GM19193 (cell line): Measurements from ENCODE around the gene KLHL14.

Experiments
- POLR2A ChIP-seq: IDR thresholded peaks from 4 replicates; pipeline ENCODE4 v1.6.1; 2011; ENCODE audit not compliant: insufficient read depth, insufficient read length; ENCODE audit errors: extremely low read depth

KLHL14 gene

GRCh38 chr18:32688821-32689220, 84.0 kb downstream of the KLHL14 start:
- TF ChIP-seq POLR2A, result no peak

- no peak for TF ChIP-seq POLR2A
Measured at GRCh38 chr18:32684940-32685339, 87.9 kb downstream of the KLHL14 start.

- no peak for TF ChIP-seq POLR2A
Measured at GRCh38 chr18:32684096-32684495, 88.7 kb downstream of the KLHL14 start.

DNA sequence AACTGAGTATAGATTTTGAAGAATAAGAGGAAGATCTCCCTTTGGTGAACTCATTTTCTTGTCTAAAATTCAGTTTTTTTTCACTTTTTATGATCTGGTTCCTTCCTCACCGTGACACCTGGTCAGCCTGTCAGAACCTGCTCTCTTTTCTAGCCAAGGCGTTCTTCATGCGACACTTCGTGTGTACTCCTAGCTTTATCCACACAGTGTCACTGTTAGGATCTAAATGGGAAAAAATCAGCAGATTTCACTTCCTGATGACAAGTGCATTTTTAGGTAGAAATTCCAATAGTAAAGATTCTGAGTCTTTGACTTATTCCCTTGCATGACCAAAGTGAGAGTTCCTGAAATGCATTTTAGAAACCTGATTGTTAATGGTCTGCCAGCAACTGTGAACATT, 89.8 kb downstream of the KLHL14 start:
- no peak for TF ChIP-seq POLR2A

DNA sequence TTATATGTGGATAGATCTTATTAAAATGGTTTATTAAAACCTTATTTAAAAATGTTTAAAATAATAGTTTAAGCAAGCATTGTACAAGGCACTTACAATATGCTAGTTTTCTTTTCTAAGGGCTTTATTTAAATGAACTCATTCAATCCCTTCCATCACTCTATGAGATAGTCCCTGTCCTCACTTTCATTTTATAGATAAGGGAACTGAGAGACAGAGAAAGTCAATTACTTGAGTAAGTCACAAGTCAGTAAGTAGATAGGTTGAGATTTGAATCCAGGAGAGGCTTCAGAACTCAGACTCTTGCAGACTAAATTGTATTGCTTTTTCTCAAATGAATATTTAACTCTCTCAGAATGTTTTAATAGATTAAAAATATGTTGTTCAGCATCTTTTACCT, 95.2 kb downstream of the KLHL14 start:
- TF ChIP-seq POLR2A, result no peak

- no peak for TF ChIP-seq POLR2A
Measured at GRCh38 chr18:32674491-32674890, 98.3 kb downstream of the KLHL14 start.

GRCh38 chr18:32672398-32672797, 100.4 kb downstream of the KLHL14 start:
- no peak for TF ChIP-seq POLR2A

GRCh38 chr18:32670727-32671126, 102.1 kb downstream of the KLHL14 start:
- TF ChIP-seq POLR2A, result no peak

GRCh38 chr18:32669549-32670165, 103.2 kb downstream of the KLHL14 start:
- TF ChIP-seq POLR2A, result no peak

GRCh38 chr18:32668956-32669355, 103.9 kb downstream of the KLHL14 start:
- TF ChIP-seq POLR2A, result no peak

DNA sequence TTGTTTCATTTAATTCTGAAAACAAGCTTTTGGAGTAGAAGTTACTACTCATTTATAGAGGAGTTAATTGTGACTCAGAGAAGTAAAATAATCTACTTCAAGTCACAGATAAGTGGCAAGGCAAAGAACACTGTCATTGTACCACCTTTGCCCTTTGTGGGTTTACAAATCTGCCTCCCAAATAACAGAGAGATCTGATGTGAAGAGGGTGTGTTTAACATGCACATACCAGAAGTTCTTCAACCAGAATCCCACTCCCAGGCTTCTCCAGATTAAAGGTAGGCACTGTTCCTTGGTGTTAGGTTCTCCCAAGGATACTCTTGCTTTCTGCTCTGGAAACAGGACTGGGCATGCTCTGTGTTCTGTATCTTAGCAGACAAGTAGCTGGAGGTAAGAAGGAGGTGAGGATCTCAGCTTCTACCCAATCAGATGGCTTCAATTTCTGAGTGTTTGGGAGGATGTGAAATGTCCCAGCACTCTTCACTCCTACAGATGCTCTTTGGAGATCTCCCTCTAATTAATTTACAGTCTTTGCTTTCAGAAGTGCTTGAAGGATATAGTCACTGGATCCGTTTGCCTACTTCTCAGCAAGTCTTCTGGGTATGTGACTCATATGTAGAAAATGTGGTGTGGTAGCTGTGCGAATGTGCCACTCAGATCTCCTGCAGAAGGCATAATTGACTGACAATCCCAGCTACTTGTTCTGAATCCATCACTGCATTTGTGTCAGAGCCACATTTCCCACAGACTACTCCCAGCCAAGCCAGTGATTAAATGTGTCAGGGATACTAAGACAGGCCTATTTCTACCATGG, 111.1 kb downstream of the KLHL14 start:
- TF ChIP-seq POLR2A, result no peak

DNA sequence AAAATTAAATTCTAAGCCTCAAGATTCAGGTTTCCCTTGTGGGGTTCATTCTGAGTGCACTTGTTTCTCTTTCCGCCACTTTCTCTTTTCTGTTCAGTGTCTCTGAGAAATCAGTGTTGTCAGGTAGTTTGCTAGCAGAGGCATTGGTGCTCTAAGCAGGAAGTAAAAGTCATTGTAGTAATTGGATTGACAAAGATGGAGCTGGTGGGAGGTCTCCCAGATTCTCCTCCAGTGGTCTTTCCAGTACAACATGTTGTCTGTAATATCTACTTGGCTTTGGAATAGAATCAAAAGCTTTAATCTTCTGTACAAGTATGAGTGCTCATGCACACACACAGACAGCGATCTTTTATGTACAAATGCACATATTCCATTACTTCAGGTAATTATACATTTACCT, 135.6 kb downstream of the KLHL14 start:
- no peak for TF ChIP-seq POLR2A

- TF ChIP-seq POLR2A, result no peak
Measured at GRCh38 chr18:32634876-32635431, 137.9 kb downstream of the KLHL14 start.

GRCh38 chr18:32629981-32630700, 142.7 kb downstream of the KLHL14 start:
- TF ChIP-seq POLR2A, result no peak

- no peak for TF ChIP-seq POLR2A
Measured at GRCh38 chr18:32629292-32629691, 143.5 kb downstream of the KLHL14 start.

- TF ChIP-seq POLR2A, result no peak
Measured at GRCh38 chr18:32624182-32624723, 148.6 kb downstream of the KLHL14 start.

GRCh38 chr18:32623563-32623962, 149.3 kb downstream of the KLHL14 start:
- no peak for TF ChIP-seq POLR2A
